Activated CD8-positive, alpha-beta T cell treated with anti-CD3 and anti-CD28 coated beads for 36 hours (primary cell): ENCODE results near the gene MMP11. TPM values are rescaled to one million over a fixed set of nuclear protein-coding genes. Genes with fewer than 3 reads are reported as not detected.

Experiments used
- ATAC-seq: fragments of 200-7000 bp; cut with Tn5 transposase; one replicate; pipeline ENCODE4 v1.10.0; 2021; ENCODE audit warnings: mild to moderate bottlenecking, moderate library complexity
- CTCF ChIA-PET: fragments of 350-600 bp; sonication (Branson Sonifier 250); formaldehyde crosslinking; loops from one replicate; lab custom pipeline; 2021; ENCODE audit warnings: antibody characterized with exemption; lab: Charles Lee
- POLR2A ChIA-PET: fragments of 350-600 bp; sonication (Branson Sonifier 250); formaldehyde crosslinking; loops from one replicate; lab custom pipeline; 2021; ENCODE audit warnings: antibody characterized with exemption; lab: Charles Lee
- DNase-seq: peaks from one replicate; pipeline ENCODE4 v3.0.0-alpha.2; 2020
- H3K27ac Mint-ChIP-seq: one replicate; pipeline ENCODE4 v1.8.0; 2021; ENCODE audit warnings: mild to moderate bottlenecking, mixed read lengths
- H3K27me3 Mint-ChIP-seq: one replicate; pipeline ENCODE4 v1.8.0; 2021; ENCODE audit warnings: mixed read lengths
- H3K36me3 Mint-ChIP-seq: one replicate; pipeline ENCODE4 v1.8.0; 2021; ENCODE audit warnings: low read depth, mixed read lengths
- H3K4me1 Mint-ChIP-seq: one replicate; pipeline ENCODE4 v1.8.0; 2021; ENCODE audit warnings: low read depth, mixed read lengths
- H3K4me3 Mint-ChIP-seq: one replicate; pipeline ENCODE4 v1.8.0; 2021; ENCODE audit warnings: mild to moderate bottlenecking, moderate library complexity, mixed read lengths
- H3K9me3 Mint-ChIP-seq: one replicate; pipeline ENCODE4 v1.8.0; 2021; ENCODE audit warnings: mixed read lengths
- intact Hi-C: fragments of 100-400 bp; cut with micrococcal nuclease; formaldehyde crosslinking; loops from one replicate; pipeline ENCODE4 v1.10.0; 2022
- total RNA-seq, 2 experiments: library from RNA; stranded (reverse); gene quantifications; one replicate each; pipeline ENCODE4 v1.2.3, GENCODE V29; 2021
- TF ChIP-seq, protein P1 (sequence below): fragments of 200-600 bp; IDR thresholded peaks from one replicate; pipeline ENCODE4 v1.8.0; 2022; ENCODE audit warnings: antibody characterized with exemption, mild to moderate bottlenecking

Gene MMP11
- total RNA-seq, 2 experiments from 2014 or later = 0.85 to 1.4 TPM

GRCh38 chr22:23750714-23751440 is 21.8 kb upstream of the MMP11 start, which contains the start of gene ZNF70:
Gene ZNF70 (minus strand): TSS chr22:23751112. CDS start chr22:23745140, 5,972 bp downstream.
- Mint-ChIP-seq H3K9me3 (no peaks in the 10 kb centered on the region), H3K27me3 (no peaks in the 10 kb centered on the region), H3K36me3 (peaks cover under 1% of the 10 kb centered on the region), H3K4me1 (peaks cover 15% of the 10 kb centered on the region), H3K27ac (peak within 1 kb of the TSS; percentile 79), H3K4me3 (peak within 1 kb of the TSS; percentile 80)
- ChIA-PET CTCF (interaction anchor here (1.2 to 1.4 kb wide), 2 partner anchors 14 to 18 kb away, joined by 3 read pairs; no protein-coding TSS in a partner anchor), POLR2A (interaction anchor here (0.8 to 2.7 kb wide), 4 partner anchors 9 to 29 kb away, joined by 3 to 19 read pairs (median 4); partner anchors contain the start of gene C22orf15)
- intact Hi-C loops = no loop called here
- ATAC-seq (peak; percentile 98), DNase-seq (peak; percentile 90)
- TF ChIP-seq, protein P1, sequence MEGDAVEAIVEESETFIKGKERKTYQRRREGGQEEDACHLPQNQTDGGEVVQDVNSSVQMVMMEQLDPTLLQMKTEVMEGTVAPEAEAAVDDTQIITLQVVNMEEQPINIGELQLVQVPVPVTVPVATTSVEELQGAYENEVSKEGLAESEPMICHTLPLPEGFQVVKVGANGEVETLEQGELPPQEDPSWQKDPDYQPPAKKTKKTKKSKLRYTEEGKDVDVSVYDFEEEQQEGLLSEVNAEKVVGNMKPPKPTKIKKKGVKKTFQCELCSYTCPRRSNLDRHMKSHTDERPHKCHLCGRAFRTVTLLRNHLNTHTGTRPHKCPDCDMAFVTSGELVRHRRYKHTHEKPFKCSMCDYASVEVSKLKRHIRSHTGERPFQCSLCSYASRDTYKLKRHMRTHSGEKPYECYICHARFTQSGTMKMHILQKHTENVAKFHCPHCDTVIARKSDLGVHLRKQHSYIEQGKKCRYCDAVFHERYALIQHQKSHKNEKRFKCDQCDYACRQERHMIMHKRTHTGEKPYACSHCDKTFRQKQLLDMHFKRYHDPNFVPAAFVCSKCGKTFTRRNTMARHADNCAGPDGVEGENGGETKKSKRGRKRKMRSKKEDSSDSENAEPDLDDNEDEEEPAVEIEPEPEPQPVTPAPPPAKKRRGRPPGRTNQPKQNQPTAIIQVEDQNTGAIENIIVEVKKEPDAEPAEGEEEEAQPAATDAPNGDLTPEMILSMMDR = no peak

DNA sequence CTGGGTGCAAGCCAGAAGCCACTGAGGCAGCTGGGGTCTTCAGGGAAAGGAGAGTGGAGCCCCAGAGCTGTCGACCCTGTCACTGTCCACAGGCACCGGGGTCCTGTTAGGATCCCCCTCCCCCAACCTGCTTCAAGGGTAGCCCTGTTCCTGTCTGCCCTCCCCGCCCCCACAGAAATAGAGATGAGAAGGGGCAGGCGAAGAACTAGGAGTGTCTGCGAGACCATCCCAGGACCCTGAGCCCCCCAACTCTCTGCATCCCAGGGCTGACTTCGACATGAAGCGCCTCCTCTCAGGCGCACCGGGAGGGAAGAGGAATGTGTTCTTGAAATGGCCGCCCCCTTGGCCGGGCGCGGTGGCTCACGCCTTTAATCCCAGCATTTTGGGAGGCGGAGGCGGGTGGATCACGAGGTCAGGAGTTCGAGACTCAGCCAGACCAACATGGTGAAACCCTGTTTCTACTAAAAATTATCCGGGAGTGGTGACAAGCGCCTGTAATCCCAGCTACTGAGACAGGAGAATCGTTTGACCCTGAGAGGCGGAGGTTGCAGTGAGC is 21.1 kb upstream of the MMP11 start:
- ATAC-seq (peak; percentile 20), DNase-seq (peak; percentile 47)
- Mint-ChIP-seq H3K27ac (peak overlapping the region; percentile 79), H3K9me3 (no peaks in the 10 kb centered on the region), H3K27me3 (no peaks in the 10 kb centered on the region), H3K4me1 (peaks cover 15% of the 10 kb centered on the region), H3K36me3 (no peaks in the 10 kb centered on the region), H3K4me3 (peak overlapping the region; percentile 80)
- TF ChIP-seq, protein P1 = no peak
- POLR2A ChIA-PET = interaction anchor here (0.8 to 2.7 kb wide), 4 partner anchors 8 to 143 kb away, joined by 3 to 19 read pairs (median 4); partner anchors contain the start of gene C22orf15
- CTCF ChIA-PET = interaction anchor here (1.2 to 1.4 kb wide), 2 partner anchors 14 to 17 kb away, joined by 3 read pairs; no protein-coding TSS in a partner anchor
- intact Hi-C loops = no loop called here

DNA sequence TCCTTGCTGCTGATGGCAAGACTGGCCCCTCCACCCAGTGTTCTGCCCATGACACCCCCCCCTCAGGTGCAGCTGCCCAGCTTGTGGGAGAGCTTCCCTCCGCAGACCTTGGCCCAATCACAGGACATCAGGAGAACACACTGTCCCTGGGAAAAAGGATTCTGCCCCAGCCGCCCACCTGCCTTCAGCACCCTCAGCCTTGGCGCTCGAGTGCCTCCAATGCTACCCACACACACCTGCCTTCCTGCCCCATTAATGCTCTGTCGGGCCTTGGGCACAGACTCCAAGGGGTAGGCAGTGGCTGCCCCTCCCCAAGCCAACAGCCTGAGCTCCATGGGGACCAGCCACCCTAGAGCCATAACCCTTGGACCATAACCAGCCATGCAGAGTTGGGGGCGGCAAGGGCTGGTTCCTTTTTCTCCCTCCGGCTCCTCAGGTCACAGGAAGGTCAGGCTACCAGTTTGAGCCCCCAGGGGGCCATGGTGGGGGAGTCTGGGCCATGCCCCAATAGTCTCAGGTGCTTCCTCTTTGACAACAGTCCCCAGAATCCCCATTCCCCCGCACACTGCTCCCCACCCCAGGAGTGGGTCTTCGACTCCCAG is 20.5 kb upstream of the MMP11 start:
- ATAC-seq (no peak), DNase-seq (no peak)
- Mint-ChIP-seq H3K27me3 (no peaks in the 10 kb centered on the region), H3K4me1 (peaks cover 18% of the 10 kb centered on the region), H3K27ac (peak overlapping the region; percentile 46), H3K9me3 (no peaks in the 10 kb centered on the region), H3K4me3 (peak overlapping the region; percentile 80), H3K36me3 (no peaks in the 10 kb centered on the region)
- intact Hi-C loops = no loop called here
- TF ChIP-seq, protein P1 = no peak
- ChIA-PET POLR2A (interaction anchor here (0.8 to 2.7 kb wide), 3 partner anchors 11 to 143 kb away, joined by 3 to 19 read pairs (median 3); partner anchors contain the start of gene C22orf15), CTCF (interaction anchor here (1.2 kb wide), 1 partner anchor 13 kb away, joined by 3 read pairs; no protein-coding TSS in a partner anchor)

DNA sequence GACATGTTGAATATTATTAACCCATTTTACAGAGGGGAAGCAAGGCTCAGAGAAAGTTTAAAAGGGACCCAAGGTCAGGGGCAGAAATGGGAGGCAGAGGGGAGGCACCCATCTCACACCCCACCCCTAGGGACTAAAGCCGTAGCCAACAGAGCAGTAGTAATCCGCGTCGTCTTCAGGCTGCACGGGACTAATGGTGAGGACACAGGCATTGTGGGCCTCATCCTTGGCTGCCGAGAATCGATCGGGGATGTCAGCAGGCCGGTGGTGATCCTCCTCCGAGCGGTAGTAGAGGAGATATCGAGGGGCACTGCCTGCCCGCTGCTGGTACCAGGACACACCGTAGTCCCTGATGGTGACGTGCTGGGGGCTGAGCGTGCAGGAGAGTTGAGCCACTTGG is 19.9 kb upstream of the MMP11 start:
- Mint-ChIP-seq H3K9me3 (no peaks in the 10 kb centered on the region), H3K27ac (no peak overlapping the region), H3K4me1 (peaks cover 18% of the 10 kb centered on the region), H3K27me3 (no peaks in the 10 kb centered on the region), H3K4me3 (no peak overlapping the region), H3K36me3 (no peaks in the 10 kb centered on the region)
- ATAC-seq (no peak), DNase-seq (no peak)
- intact Hi-C loops = no loop called here
- ChIA-PET CTCF (interaction anchor here (1.0 kb wide), 2 partner anchors 13 to 15 kb away, joined by 3 read pairs; partner anchors contain the start of gene CHCHD10), POLR2A (interaction anchor here (1.0 to 2.7 kb wide), 4 partner anchors 10 to 142 kb away, joined by 3 to 19 read pairs (median 3); partner anchors contain the start of gene C22orf15)
- TF ChIP-seq, protein P1 = no peak
